Adrenal gland (tissue), 5 donors: Measurements from ENCODE around the gene PRDM16.

ENCODE experiments used
- CTCF ChIP-seq, 6 experiments: fragments of 450-650 bp in 4 of 6; fragments of 200-600 bp in 2 of 6; sonication (generic) in 1 of 6; IDR thresholded peaks; 1 replicate in 5 of 6; 2 replicates in 1 of 6; pipeline versions ENCODE4 v1.5.1 to v1.8.0; 2016 to 2021; ENCODE audit warnings: antibody characterized with exemption in 6 of 6, mild to moderate bottlenecking in 2 of 6, moderate library complexity in 1 of 6
- POLR2A ChIP-seq, 2 donors: fragments of 450-650 bp; IDR thresholded peaks; one replicate each; pipeline ENCODE4 v1.6.1; 2017; ENCODE audit warnings: antibody characterized with exemption in 2 of 2, mild to moderate bottlenecking in 2 of 2, moderate library complexity in 1 of 2
- donor health status: DM: no; HTN: no; CAD: no.

DNA sequence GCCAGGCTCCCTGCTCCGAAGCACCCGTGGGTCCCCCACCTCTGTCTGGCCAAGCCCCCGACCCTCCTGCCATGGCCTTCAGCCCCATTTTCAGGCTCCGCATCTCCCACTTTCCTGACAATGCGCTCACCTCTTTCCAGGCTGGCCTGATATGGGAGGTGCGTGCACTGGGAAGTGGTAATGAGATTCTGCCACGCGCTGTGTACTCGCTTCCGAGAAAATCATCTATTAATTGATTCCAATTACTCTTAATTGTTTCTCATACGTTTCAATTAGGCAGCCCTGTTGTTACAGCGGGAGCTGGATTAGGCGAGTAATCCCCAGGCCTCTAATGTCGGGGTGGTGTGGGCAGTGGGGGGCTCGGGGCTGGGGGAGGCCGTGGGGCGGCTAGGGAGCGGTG lies 263.0 kb downstream of the PRDM16 start:
- TF ChIP-seq CTCF (IDR thresholded peaks at IDR 0.05) (no peak), POLR2A (IDR thresholded peaks at IDR 0.05) (no peak)
